Measurements from ENCODE around the gene SRGAP2.
"Not testable (repeated sequence)": the region's sequence is repeated elsewhere in the genome, so short reads cannot be mapped to it uniquely, and the experiment has no call there.

The SRGAP2 gene

DNA sequence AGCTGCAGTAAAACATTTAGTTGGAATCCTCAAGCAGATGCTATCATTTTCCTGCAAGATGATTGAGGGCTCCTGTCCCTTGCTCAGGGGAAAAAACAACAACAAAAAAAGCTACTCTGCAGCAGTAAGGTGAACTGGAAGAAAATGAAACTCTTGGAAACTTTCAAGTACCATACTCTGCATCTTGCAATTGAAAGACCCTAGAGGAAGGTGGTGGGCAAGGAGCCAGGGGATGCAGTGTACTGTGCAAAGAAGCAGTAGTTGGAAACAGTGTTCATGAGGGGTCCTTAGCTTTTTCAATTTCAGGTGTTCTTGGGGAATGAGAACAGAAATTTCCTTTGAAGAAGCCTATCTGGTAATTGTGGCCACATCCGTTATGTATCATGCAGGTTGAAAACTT lies 7.5 kb downstream of the SRGAP2 start:
- DNase-seq, result not testable (repeated sequence)

DNA sequence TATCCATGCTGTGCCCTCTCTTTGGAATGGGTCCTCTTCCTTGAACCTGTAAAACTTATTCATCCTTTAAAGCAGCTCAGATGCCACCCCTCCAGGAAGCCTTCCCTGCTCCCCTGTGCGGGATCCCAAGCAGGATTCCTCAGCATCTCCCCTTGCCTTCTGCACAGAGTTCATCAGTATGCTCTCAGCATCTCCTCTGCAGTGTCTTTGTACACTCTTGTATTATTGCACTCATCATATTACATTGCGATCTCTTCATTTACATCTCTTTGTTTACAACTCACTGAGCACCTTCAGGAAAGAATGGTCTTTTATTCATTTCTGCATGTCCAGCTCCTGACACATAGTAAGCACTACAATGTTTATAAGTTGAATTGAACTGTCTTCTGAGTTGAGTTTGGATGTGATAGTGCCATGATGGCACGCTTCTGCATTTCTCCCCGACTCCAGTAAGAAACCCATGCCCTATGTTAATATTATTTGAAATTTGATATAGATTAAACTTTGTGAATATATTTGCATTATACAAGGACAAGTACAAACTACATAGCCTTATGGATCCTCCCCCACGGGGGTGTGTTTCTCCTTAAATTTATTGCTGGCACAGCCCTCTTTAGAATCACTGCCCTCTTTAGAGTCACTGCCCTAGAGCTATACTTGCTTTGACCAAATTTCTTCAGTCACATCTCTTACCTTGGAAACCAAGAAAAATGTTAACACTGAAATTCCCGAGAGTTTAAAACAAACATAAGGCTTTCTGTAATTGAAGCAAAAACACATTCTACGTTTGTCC lies 12.5 kb downstream of the SRGAP2 start:
- not testable (repeated sequence) for DNase-seq

DNA sequence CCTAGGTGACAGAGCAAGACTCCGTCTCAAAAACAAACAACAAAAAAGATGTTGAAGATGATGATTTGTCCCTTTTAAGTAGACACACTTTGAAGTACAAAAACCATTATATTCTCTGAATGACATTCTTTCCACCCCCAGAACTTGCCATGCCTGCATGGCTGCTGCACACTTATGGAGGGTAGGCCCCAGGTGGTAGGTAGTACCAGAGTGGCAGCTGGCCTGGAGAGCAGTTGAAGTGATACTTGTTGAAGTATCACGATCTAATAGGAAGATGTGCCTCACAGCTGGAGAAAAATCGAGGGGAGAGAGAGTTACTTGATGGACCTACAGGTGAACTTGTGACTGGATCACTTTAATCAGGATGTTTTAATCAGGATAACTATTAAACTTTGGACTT lies 14.9 kb downstream of the SRGAP2 start:
- DNase-seq, result not testable (repeated sequence)

GRCh38 chr1:206218765-206219164 lies 15.4 kb downstream of the SRGAP2 start:
- not testable (repeated sequence) for DNase-seq

DNA sequence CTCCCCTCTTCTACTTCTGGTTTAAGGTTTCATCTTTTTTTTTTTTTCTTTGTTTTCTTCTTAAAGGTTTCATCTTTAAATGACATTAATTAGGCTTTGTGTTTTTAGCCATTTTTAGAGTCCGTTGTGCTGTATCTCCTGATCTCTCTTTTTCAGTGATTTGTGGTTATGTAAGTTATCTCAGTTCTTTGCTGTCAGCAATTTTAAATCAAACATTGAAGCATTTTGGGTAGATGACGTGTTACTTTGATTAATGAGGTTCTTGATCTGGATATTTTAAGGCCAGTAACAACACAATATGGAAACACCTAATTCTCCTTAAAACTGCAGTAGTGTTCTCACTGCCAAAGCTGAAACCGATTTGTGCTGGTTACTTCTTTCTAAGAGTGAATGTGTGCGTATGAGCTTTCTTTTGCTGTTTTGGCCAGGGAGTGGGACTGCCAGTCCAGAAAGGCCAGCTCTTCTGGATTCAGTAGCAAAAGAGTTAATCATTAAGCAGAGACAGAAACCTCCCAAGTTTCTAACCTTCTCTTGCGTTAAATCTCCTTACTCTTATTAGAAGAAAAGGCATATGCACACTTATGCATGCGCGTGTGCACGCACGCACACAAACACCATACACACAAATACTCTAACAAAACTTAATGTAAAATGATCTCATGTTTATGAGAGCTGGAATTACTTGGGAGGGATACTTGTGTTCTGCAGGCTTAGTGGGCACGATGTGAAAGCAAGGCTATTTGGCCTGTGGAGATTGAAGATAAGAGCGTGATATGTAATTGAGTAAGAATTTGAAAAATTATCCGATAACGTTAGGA lies 16.4 kb downstream of the SRGAP2 start:
- DNase-seq, result not testable (repeated sequence)

DNA sequence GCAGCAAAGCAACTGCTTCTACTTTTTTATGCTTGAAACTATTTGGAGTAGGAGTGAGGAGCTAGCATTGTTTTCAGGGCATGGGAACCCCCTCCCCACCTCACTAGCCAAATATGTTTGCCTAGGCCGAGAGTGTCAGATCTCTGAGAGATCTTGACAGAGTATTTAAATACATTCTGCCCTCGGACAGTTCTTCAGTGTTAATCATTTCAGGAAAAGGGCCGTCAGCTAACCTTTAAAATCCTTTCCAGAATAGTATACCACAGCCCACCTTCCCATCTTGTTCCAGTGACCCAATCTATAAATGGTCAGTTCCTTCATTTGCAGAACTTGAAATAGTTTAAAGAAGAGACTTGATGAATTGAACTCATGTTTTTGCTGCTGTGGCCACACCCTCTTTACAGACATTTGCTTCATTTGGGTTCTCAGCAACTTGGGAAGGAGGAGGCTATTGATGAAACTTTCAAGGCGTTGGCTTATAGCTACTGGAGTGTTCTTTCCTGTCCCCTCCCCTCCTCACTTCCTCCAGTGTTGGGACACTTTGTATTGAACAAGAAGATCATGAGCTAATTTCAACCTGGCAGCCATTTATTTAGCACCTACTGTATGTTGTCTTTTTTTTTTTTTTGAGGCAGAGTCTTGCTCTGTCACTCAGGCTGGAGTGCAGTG lies 17.1 kb downstream of the SRGAP2 start:
- not testable (repeated sequence) for DNase-seq

DNA sequence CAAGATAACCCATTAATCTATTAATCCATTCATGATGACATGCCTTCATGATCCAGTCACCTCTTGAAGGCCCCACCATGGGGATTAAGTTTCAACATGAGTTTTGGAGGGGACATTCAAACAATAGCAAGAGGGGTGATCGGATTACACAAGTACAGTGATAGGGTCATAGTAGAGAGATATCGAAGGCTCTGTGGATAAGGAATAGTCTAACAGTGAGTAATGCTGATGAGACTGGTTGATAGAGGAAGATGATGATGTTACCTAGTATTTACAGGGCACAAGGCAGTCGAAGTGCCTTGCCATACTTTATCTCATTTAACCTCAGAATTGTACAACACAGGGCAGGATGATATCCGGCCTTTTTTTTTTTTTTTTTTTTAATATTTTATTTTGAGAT lies 18.2 kb downstream of the SRGAP2 start:
- DNase-seq, result not testable (repeated sequence)

- DNase-seq, result not testable (repeated sequence)
Measured at GRCh38 chr1:206224190-206224776, 20.9 kb downstream of the SRGAP2 start.

- not testable (repeated sequence) for DNase-seq
Measured at GRCh38 chr1:206225386-206225785, 22.0 kb downstream of the SRGAP2 start.

DNA sequence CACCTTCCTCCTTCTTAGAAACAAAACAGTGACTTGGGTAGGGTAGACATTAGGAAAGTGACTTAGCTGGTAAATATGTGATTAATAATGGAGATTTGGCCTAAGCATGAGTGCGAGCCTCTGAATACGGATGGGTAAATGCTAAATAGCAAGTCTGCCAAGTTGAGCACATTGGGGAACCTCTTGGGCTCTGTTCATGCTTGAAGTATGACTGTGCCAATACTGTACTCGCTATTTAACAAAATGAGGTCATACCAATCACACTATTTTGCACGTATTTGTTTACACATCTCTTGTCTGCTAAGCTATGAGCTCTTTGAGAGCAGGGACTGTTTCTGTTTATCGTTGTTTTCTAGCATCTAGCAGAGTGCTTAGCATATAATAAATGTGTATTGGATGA lies 23.5 kb downstream of the SRGAP2 start:
- DNase-seq, result not testable (repeated sequence)

- not testable (repeated sequence) for DNase-seq
Measured at GRCh38 chr1:206229286-206229685, 25.9 kb downstream of the SRGAP2 start.

- not testable (repeated sequence) for DNase-seq
Measured at GRCh38 chr1:206231989-206232388, 28.6 kb downstream of the SRGAP2 start.

- not testable (repeated sequence) for DNase-seq
Measured at GRCh38 chr1:206232970-206233645, 29.8 kb downstream of the SRGAP2 start.

DNA sequence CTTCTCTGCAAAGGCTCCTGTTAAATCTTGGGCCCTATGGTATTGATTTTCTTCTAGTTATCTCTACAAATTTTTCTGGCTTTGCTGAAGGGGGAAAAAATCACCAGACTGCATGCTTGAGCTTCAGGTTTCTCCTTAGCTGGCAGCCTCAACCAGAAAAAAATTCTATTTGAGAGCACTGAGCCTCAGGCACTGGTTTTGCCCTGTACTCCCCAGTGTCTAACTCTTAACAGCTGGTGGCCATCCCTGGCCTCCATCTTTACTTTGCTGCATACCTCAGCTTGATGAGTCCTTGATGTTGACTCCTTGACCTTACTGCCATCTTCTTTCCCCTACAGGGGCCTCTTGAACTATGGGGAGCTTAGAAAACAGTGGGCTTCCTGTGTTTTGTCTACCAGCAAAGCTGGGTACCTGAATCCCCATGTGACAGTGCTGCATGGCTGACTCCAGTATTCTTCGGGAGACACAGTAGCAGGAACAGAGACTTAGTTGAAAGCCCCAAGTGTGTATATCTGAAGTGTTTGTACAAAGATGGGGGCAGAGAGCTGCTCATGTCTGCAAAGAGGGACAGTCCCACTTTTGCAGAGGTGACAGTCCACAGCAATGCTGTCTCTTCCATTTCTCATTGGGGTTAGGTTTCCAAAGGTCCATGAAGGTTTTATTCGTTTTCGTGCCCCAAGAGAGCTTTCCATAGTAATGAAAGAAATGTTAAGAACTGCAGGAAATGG lies 31.0 kb downstream of the SRGAP2 start:
- DNase-seq, result not testable (repeated sequence)

GRCh38 chr1:206235190-206235589 lies 31.8 kb downstream of the SRGAP2 start:
- not testable (repeated sequence) for DNase-seq

DNA sequence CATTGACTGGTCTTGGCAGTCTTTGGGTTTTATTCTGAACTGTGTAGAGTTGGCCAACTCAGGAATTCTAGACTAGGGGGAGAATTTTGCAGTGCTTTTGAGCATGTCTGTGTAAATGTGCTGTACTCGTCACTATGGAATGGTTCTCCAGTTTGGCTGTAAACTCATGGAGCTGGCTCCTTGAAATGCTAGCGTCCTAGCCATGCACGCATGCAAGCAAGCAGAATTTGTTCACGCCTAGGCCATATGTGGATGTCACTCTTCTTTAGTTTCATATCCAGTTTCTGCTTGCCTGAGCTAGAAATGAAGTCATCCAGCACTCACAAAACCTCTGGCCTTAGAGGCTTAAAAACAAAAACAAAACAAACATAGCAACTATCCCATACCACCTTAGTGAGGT lies 36.9 kb downstream of the SRGAP2 start:
- not testable (repeated sequence) for DNase-seq

DNA sequence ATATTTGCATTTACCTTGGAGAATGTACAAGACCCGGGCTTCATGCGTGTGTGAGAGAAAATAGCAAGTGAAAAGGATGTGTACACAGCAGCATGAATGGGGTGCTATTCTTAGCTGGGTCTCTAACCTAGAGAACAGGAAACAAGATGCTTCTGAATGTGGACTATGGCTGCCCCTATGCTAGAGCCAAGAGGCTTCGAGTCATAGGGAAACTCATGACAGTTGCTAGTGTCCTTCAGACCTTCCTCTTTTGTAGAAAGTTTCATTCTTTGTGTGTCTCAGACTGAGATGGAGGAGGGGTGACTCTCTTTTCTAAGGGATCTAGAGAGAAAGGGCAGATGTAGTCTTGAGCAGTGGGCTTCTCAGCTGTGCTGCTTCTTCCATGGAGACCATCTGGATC lies 40.0 kb downstream of the SRGAP2 start:
- DNase-seq, result not testable (repeated sequence)

- not testable (repeated sequence) for DNase-seq
Measured at GRCh38 chr1:206245479-206245878, 42.1 kb downstream of the SRGAP2 start.

DNA sequence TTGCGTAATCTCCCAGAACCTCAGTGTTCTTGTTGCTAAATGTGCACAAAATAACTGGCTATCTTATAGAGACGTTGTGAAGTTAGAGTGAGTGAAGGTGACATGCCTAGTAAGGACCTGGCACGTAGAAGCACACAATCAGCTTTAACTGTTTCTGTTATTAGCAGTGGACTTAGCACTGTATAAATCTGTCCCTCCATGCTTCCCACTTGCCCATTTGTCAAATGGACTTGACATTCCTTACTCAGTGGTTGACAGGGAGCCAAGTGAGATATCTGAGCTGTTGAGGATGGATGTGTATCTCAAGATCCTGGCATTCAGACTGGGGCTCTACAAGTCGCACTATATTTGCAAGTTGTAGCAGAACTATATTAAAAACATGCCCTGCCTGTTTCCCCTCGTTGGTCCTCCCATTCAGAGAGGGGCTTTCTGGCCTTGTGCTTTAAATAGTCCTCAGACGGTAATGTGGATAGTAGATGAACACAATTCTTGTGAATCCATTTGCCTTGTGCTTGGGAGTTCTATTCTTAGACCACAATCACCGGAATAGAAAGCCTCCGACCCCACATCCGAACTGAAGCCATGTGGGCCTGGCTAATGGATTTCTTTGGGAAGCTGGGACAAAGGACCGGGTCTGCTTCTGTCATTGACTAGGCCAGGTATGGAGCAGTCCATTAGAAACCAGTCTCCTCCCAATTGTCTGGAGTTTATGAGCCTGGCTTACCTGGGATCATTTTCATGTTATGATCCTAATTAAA lies 43.0 kb downstream of the SRGAP2 start:
- not testable (repeated sequence) for DNase-seq

DNA sequence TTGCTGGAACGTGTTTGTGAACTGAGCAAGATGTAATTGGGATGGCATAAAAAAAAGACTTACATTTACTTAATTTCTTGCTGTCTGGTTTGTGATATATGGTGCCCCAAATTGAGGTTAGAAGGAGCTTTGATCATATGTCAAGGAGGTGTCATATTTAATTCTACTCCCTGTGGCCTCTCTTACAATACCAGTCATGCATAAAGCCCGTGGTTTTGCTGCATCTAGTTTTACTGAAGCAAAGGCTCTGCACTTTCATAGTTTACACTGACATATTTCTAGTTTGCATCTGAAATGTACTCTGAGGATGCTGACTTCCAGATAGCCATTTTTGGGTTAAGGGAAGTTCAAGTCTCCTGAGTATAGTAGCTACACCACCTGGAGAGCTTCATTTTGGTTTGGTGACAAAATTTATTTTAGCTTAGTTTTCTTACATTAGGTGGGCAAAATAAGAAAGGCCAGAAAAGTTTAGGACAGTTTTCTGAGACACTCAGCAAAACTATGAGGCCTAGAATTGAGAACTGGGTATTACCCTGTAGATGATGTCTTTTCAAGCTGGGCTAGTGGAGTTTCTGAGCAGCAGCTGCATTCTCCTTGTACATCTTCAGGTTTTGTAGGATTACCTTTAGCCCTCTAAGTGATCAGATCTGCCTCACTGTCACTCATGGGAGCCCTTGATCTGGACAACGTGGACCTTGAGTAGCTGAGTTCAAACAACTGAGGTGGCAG lies 47.8 kb downstream of the SRGAP2 start:
- not testable (repeated sequence) for DNase-seq
